Neutrophil (primary cell): ENCODE data around the gene FREY1.

ENCODE experiments used
- H3K27ac ChIP-seq: fragments of 200-600 bp; sonication (generic); 2 replicates; pipeline ENCODE4 v1.5.1; 2016; ENCODE audit warnings: mild to moderate bottlenecking, moderate library complexity
- H3K27me3 ChIP-seq: fragments of 200-600 bp; sonication (generic); 2 replicates; pipeline ENCODE4 v1.6.0; 2016; ENCODE audit warnings: mild to moderate bottlenecking
- H3K36me3 ChIP-seq: fragments of 200-600 bp; sonication (generic); 2 replicates; pipeline ENCODE4 v1.5.1; 2017
- H3K4me1 ChIP-seq, 2 experiments: fragments of 200-600 bp in 1 of 2; sonication (generic) in 1 of 2; 1 replicate in 1 of 2; 2 replicates in 1 of 2; pipeline versions ENCODE4 v1.5.1 to v1.6.1; 2013 to 2016; ENCODE audit warnings: low read depth in 1 of 2, low read length in 1 of 2, mild to moderate bottlenecking in 1 of 2, moderate library complexity in 1 of 2; ENCODE audit not compliant: control insufficient read depth in 1 of 2, insufficient read depth in 1 of 2
- H3K4me3 ChIP-seq, 2 experiments: fragments of 200-600 bp in 1 of 2; sonication (generic) in 1 of 2; 1 replicate in 1 of 2; 2 replicates in 1 of 2; pipeline ENCODE4 v1.5.1; 2013 to 2016; ENCODE audit warnings: low read depth in 1 of 2, low read length in 1 of 2, mild to moderate bottlenecking in 1 of 2, moderate library complexity in 1 of 2
- H3K9me3 ChIP-seq: fragments of 200-600 bp; sonication (generic); 2 replicates; pipeline ENCODE4 v1.5.1; 2016
- TF ChIP-seq, protein P1 (sequence below): fragments of 200-600 bp; sonication (generic); IDR thresholded peaks from 2 replicates; pipeline ENCODE4 v1.5.1; 2016; ENCODE audit warnings: antibody characterized with exemption

FREY1 gene

GRCh38 chr11:45899448-45900174, 7.5 kb downstream of the FREY1 start:
- Histone ChIP-seq H3K27me3 (peaks cover 84% of the 10 kb centered on the region), H3K27ac (no peak overlapping the region), H3K4me1 (peaks cover 0 to 8% of the 10 kb centered on the region in 2 experiments), H3K4me3 (peak overlapping the region in 1 of 2 experiments; percentile 48), H3K9me3 (no peaks in the 10 kb centered on the region), H3K36me3 (no peaks in the 10 kb centered on the region)
- TF ChIP-seq, protein P1, sequence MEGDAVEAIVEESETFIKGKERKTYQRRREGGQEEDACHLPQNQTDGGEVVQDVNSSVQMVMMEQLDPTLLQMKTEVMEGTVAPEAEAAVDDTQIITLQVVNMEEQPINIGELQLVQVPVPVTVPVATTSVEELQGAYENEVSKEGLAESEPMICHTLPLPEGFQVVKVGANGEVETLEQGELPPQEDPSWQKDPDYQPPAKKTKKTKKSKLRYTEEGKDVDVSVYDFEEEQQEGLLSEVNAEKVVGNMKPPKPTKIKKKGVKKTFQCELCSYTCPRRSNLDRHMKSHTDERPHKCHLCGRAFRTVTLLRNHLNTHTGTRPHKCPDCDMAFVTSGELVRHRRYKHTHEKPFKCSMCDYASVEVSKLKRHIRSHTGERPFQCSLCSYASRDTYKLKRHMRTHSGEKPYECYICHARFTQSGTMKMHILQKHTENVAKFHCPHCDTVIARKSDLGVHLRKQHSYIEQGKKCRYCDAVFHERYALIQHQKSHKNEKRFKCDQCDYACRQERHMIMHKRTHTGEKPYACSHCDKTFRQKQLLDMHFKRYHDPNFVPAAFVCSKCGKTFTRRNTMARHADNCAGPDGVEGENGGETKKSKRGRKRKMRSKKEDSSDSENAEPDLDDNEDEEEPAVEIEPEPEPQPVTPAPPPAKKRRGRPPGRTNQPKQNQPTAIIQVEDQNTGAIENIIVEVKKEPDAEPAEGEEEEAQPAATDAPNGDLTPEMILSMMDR, result no peak

DNA sequence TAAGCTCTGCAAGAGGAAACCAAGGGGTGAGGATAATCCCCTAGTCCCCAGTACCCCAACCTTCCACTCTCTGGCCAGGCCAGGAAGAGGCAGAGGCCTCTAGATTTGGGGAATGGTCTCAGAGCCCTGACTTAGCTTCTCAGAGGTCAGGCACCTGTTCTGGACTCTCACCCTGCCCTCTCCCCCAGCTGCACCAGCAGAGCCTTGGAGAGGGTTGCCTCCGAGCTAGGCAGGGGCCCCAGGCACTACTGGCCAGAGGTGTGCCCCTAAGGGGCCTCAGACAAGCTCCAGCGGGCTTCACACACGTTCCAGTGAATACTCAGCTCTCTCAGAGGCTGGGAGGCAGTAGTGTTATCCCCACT, 8.0 kb downstream of the FREY1 start:
- TF ChIP-seq, protein P1, result no peak
- H3K27me3 ChIP-seq, result peaks cover 87% of the 10 kb centered on the region
- H3K9me3 ChIP-seq, result no peaks in the 10 kb centered on the region
- H3K4me3 ChIP-seq, result no peak overlapping the region
- no peaks in the 10 kb centered on the region for H3K36me3 ChIP-seq
- peaks cover 0 to 8% of the 10 kb centered on the region in 2 experiments for H3K4me1 ChIP-seq
- H3K27ac ChIP-seq, result no peak overlapping the region

- H3K4me3 ChIP-seq, result no peak overlapping the region
- peaks cover 99% of the 10 kb centered on the region for H3K27me3 ChIP-seq
- TF ChIP-seq, protein P1, result no peak
- H3K4me1 ChIP-seq, result peaks cover 0 to 8% of the 10 kb centered on the region in 2 experiments
- H3K27ac ChIP-seq, result no peak overlapping the region
- H3K9me3 ChIP-seq, result no peaks in the 10 kb centered on the region
- no peaks in the 10 kb centered on the region for H3K36me3 ChIP-seq
These were observed 9.5 kb downstream of the FREY1 start for GRCh38 chr11:45897556-45897955.

- peaks cover 93% of the 10 kb centered on the region for H3K27me3 ChIP-seq
These were observed 10.6 kb downstream of the FREY1 start for GRCh38 chr11:45896422-45896984.

GRCh38 chr11:45895553-45896259, 11.4 kb downstream of the FREY1 start:
- Histone ChIP-seq H3K9me3 (no peaks in the 10 kb centered on the region), H3K27me3 (peaks cover 93% of the 10 kb centered on the region)
- TF ChIP-seq, protein P1, result no peak

More at GRCh38 chr11:45896422-45896984, 10.6 kb downstream of the FREY1 start:
- H3K9me3 ChIP-seq, result no peaks in the 10 kb centered on the region
- no peak overlapping the region for H3K27ac ChIP-seq
- TF ChIP-seq, protein P1, result no peak
- peaks cover 0 to 8% of the 10 kb centered on the region in 2 experiments for H3K4me1 ChIP-seq
- no peak overlapping the region for H3K4me3 ChIP-seq
- no peaks in the 10 kb centered on the region for H3K36me3 ChIP-seq

More at GRCh38 chr11:45895553-45896259, 11.4 kb downstream of the FREY1 start:
- Histone ChIP-seq H3K27ac (no peak overlapping the region), H3K36me3 (no peaks in the 10 kb centered on the region), H3K4me3 (no peak overlapping the region), H3K4me1 (peaks cover 0 to 8% of the 10 kb centered on the region in 2 experiments)
